Endodermal cell (in vitro differentiated cells): ENCODE results near the gene NOD1. TPM values are rescaled to one million over a fixed set of nuclear protein-coding genes. Genes with fewer than 3 reads are reported as not detected.

Experiments
- DNase-seq: peaks from one replicate; pipeline ENCODE4 v3.0.0-alpha.2; 2017
- H3K27ac ChIP-seq: 2 replicates; pipeline ENCODE4 v1.5.1; 2013; ENCODE audit warnings: mild to moderate bottlenecking, low read depth, low read length, moderate library complexity
- H3K27me3 ChIP-seq: 2 replicates; pipeline ENCODE4 v1.6.1; 2013; ENCODE audit warnings: mild to moderate bottlenecking, low read length, moderate library complexity; ENCODE audit not compliant: insufficient read depth, control insufficient read depth, poor library complexity, severe bottlenecking
- H3K36me3 ChIP-seq: 2 replicates; pipeline ENCODE4 v1.7.0; 2013; ENCODE audit warnings: mild to moderate bottlenecking, low read length, moderate library complexity; ENCODE audit not compliant: control insufficient read depth, insufficient read depth
- H3K4me1 ChIP-seq: one replicate; pipeline ENCODE4 v1.7.0; 2013; ENCODE audit warnings: low read length; ENCODE audit not compliant: control insufficient read depth, insufficient read depth
- H3K4me3 ChIP-seq: 2 replicates; pipeline ENCODE4 v1.5.1; 2013; ENCODE audit warnings: mild to moderate bottlenecking, low read length, moderate library complexity
- H3K9ac ChIP-seq: 2 replicates; pipeline ENCODE4 v1.6.1; 2013; ENCODE audit warnings: mild to moderate bottlenecking, low read length, moderate library complexity; ENCODE audit not compliant: poor library complexity, severe bottlenecking; ENCODE audit errors: extremely low read depth
- H3K9me3 ChIP-seq: 2 replicates; pipeline ENCODE4 v1.6.1; 2013; ENCODE audit warnings: mild to moderate bottlenecking, low read length, moderate library complexity; ENCODE audit not compliant: control insufficient read depth
- H3K27ac Mint-ChIP-seq: 2 replicates; pipeline ENCODE4 v1.8.0; 2020; ENCODE audit warnings: mixed read lengths
- H3K27me3 Mint-ChIP-seq: 2 replicates; pipeline ENCODE4 v1.8.0; 2021; ENCODE audit warnings: mild to moderate bottlenecking, mixed read lengths; ENCODE audit not compliant: insufficient read depth
- H3K36me3 Mint-ChIP-seq: 2 replicates; pipeline ENCODE4 v1.8.0; 2020; ENCODE audit warnings: low read depth, mixed read lengths
- H3K4me1 Mint-ChIP-seq: 2 replicates; pipeline ENCODE4 v1.8.0; 2020; ENCODE audit warnings: mixed read lengths
- H3K4me3 Mint-ChIP-seq: 2 replicates; pipeline ENCODE4 v1.8.0; 2020; ENCODE audit warnings: mild to moderate bottlenecking, moderate library complexity, mixed read lengths
- H3K9me3 Mint-ChIP-seq: 2 replicates; pipeline ENCODE4 v1.8.0; 2020; ENCODE audit warnings: mild to moderate bottlenecking, mixed read lengths
- WGBS, 2 experiments: methylation state at CpG; one replicate each; pipeline versions ENCODE4 v1.1.5 to v1.1.7; 2013; ENCODE audit warnings: missing lambda C conversion rate in 2 of 2, mixed read lengths in 1 of 2; ENCODE audit not compliant: insufficient coverage in 1 of 2, insufficient read length in 1 of 2; 5-methylcytosine and 5-hydroxymethylcytosine counted together
- total RNA-seq, 2 donors: library from RNA; stranded (reverse); fragmentation: NEBNext Ultra II Directional in 1 of 2; extraction: Animal tissue kit (Norgen Biotek cat#: 25700) in 1 of 2; gene quantifications; 2 replicates in 1 of 2; 3 replicates in 1 of 2; pipeline ENCODE4 v1.2.1, GENCODE V29; 2021
- TF ChIP-seq, protein P1 (sequence below): fragments of 200-600 bp; sonication (generic); conservative IDR thresholded peaks from 2 replicates; pipeline ENCODE4 v1.5.0; 2021; ENCODE audit warnings: antibody characterized with exemption, mild to moderate bottlenecking

The NOD1 gene
- total RNA-seq, 2 donors from 2014 or later, result 3.3 to 3.4 TPM

GRCh38 chr7:30433082-30433481 lies 45.5 kb downstream of the NOD1 start:
- Mint-ChIP-seq H3K27me3 (peaks cover 4% of the 10 kb centered on the region), H3K27ac (peak overlapping the region; percentile 68), H3K4me3 (no peak overlapping the region), H3K9me3 (peaks cover 5% of the 10 kb centered on the region), H3K36me3 (peaks cover 9% of the 10 kb centered on the region), H3K4me1 (peaks cover 17% of the 10 kb centered on the region)
- H3K27me3 ChIP-seq, result no peaks in the 10 kb centered on the region
- 28 to 39% methylated on average over 3 of the region's 3 CpGs for WGBS, 2 experiments
- H3K36me3 ChIP-seq, result no peaks in the 10 kb centered on the region
- TF ChIP-seq, protein P1, sequence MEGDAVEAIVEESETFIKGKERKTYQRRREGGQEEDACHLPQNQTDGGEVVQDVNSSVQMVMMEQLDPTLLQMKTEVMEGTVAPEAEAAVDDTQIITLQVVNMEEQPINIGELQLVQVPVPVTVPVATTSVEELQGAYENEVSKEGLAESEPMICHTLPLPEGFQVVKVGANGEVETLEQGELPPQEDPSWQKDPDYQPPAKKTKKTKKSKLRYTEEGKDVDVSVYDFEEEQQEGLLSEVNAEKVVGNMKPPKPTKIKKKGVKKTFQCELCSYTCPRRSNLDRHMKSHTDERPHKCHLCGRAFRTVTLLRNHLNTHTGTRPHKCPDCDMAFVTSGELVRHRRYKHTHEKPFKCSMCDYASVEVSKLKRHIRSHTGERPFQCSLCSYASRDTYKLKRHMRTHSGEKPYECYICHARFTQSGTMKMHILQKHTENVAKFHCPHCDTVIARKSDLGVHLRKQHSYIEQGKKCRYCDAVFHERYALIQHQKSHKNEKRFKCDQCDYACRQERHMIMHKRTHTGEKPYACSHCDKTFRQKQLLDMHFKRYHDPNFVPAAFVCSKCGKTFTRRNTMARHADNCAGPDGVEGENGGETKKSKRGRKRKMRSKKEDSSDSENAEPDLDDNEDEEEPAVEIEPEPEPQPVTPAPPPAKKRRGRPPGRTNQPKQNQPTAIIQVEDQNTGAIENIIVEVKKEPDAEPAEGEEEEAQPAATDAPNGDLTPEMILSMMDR, result no peak
- H3K9me3 ChIP-seq, result no peaks in the 10 kb centered on the region
- H3K4me3 ChIP-seq, result no peak overlapping the region
- H3K9ac ChIP-seq, result no peak overlapping the region
- no peak overlapping the region for H3K27ac ChIP-seq
- peaks cover 4% of the 10 kb centered on the region for H3K4me1 ChIP-seq
- peak; percentile 75 for DNase-seq

DNA sequence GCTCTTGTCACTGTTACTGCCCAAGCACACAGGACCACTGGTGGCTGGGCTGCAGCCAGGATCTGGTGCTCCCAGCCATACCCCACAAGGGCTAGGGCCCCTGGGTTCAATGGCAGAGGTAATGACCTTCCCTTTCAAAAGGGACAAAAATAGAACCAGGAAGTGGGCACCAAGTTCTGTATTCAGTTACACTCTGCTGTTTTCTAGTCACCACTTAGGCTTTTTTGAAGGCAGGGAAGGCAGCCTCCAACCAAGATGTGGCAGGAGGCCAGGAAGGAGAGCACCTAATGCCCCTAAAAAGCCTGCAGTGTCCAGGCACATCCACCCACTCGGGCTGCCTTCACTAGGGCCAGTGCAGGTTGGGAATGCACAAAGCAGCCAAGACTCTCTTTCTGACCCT lies 47.8 kb downstream of the NOD1 start:
- Mint-ChIP-seq H3K27me3 (no peaks in the 10 kb centered on the region), H3K9me3 (no peaks in the 10 kb centered on the region), H3K36me3 (peaks cover 6% of the 10 kb centered on the region), H3K4me1 (peaks cover 17% of the 10 kb centered on the region), H3K27ac (no peak overlapping the region), H3K4me3 (no peak overlapping the region)
- Histone ChIP-seq H3K9me3 (no peaks in the 10 kb centered on the region), H3K36me3 (no peaks in the 10 kb centered on the region), H3K9ac (no peak overlapping the region), H3K27me3 (no peaks in the 10 kb centered on the region), H3K4me3 (no peak overlapping the region), H3K4me1 (peaks cover 4% of the 10 kb centered on the region), H3K27ac (no peak overlapping the region)
- WGBS, 2 experiments, result 82% methylated on average over 1 of the region's 1 CpG; no CpG with 5 or more reads in 1 of the 2 experiments
- TF ChIP-seq, protein P1, result no peak
- no peak for DNase-seq

DNA sequence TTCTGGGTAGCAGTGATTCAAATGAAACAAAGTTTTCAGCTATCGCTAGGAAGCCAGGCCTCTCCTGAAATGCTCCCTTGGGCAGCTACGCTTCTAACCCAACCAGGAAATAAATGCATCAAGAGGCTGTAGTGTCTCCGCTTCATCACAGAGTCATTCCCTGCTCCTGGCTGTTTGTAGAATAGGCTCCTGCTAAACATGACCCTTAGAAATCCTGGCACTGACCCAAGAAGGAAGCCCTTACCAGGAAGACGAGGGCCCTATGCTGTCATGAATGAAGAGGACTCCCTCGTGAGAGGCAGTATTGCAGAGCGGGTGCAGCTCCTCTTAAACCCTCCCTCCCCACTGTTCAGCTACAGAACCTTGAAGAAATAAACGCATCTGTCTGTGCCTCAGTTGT lies 48.3 kb downstream of the NOD1 start:
- Histone ChIP-seq H3K27me3 (no peaks in the 10 kb centered on the region), H3K4me1 (peaks cover 4% of the 10 kb centered on the region), H3K27ac (no peak overlapping the region), H3K36me3 (no peaks in the 10 kb centered on the region), H3K9ac (no peak overlapping the region), H3K4me3 (no peak overlapping the region), H3K9me3 (no peaks in the 10 kb centered on the region)
- Mint-ChIP-seq H3K4me3 (no peak overlapping the region), H3K9me3 (no peaks in the 10 kb centered on the region), H3K4me1 (peaks cover 17% of the 10 kb centered on the region), H3K36me3 (peaks cover 6% of the 10 kb centered on the region), H3K27ac (no peak overlapping the region), H3K27me3 (no peaks in the 10 kb centered on the region)
- no peak for DNase-seq
- TF ChIP-seq, protein P1, result no peak
- 90 to 98% methylated on average over 6 to 7 of the region's 7 CpGs for WGBS, 2 experiments
